IMR-90 (cell line): ENCODE results near the gene DAPK3. TPM values are rescaled to one million over a fixed set of nuclear protein-coding genes. Genes with fewer than 3 reads are reported as not detected.

Experiments
- ATAC-seq: fragments of 200-7000 bp; cut with Tn5 transposase; 2 replicates; pipeline ENCODE4 v1.9.1; 2020; ENCODE audit warnings: low read depth, mild to moderate bottlenecking, moderate library complexity
- BruUV-seq: library from RNA; stranded (reverse); fragments of 400-500 nt; replicated peaks from 2 replicates; lab custom pipeline; 2021; lab: Mats Ljungman, UMichigan
- CTCF ChIA-PET: fragments of 300-600 bp; formaldehyde crosslinking; extraction: SDS; loops from one replicate; lab custom pipeline; 2021; ENCODE audit warnings: antibody characterized with exemption; lab: Yijun Ruan, JAX
- POLR2A ChIA-PET: fragments of 300-600 bp; sonication (Branson Sonifier 250); formaldehyde crosslinking; loops from one replicate; lab custom pipeline; 2022; ENCODE audit warnings: antibody characterized with exemption; ENCODE audit not compliant: unreplicated experiment; lab: Charles Lee
- DNase-seq: peaks from one replicate; pipeline ENCODE4 v3.0.0; 2013
- H2AFZ ChIP-seq: replicated peaks from 2 replicates; pipeline ENCODE3; 2013; ENCODE audit warnings: low read length, mild to moderate bottlenecking; ENCODE audit not compliant: poor library complexity
- H2AK5ac ChIP-seq: 2 replicates; pipeline ENCODE4 v1.6.1; 2013; ENCODE audit warnings: low read depth, low read length, inconsistent platforms
- H2AK9ac ChIP-seq: replicated peaks from 2 replicates; pipeline ENCODE3; 2013; ENCODE audit warnings: mild to moderate bottlenecking, low read depth, low read length, moderate library complexity; ENCODE audit not compliant: poor library complexity
- H2BK120ac ChIP-seq: 2 replicates; pipeline ENCODE4 v1.6.1; 2013; ENCODE audit warnings: low read depth, low read length, inconsistent platforms
- H2BK15ac ChIP-seq: 3 replicates; pipeline ENCODE4 v1.6.1; 2013; ENCODE audit warnings: low read depth, low read length, inconsistent platforms
- H2BK20ac ChIP-seq: 2 replicates; pipeline ENCODE4 v1.6.1; 2013; ENCODE audit warnings: low read depth, mild to moderate bottlenecking, inconsistent platforms, low read length, moderate library complexity
- H2BK5ac ChIP-seq: 2 replicates; pipeline ENCODE4 v1.6.1; 2013; ENCODE audit warnings: mild to moderate bottlenecking, low read depth, low read length, inconsistent platforms; ENCODE audit not compliant: poor library complexity, severe bottlenecking
- H3K14ac ChIP-seq: replicated peaks from 2 replicates; pipeline ENCODE4 v1.6.1; 2013; ENCODE audit warnings: low read depth, low read length, inconsistent platforms
- H3K18ac ChIP-seq: 2 replicates; pipeline ENCODE4 v1.6.1; 2013; ENCODE audit warnings: low read depth, low read length, control low read depth
- H3K23ac ChIP-seq: 2 replicates; pipeline ENCODE4 v1.6.1; 2013; ENCODE audit warnings: low read depth, low read length, inconsistent platforms
- H3K27ac ChIP-seq: 2 replicates; pipeline ENCODE4 v1.5.1; 2013; ENCODE audit warnings: mild to moderate bottlenecking, control low read depth, low read length; ENCODE audit not compliant: insufficient read depth
- H3K27me3 ChIP-seq: 2 replicates; pipeline ENCODE4 v1.6.1; 2013; ENCODE audit warnings: low read length; ENCODE audit not compliant: control insufficient read depth, insufficient read depth
- H3K36me3 ChIP-seq: 2 replicates; pipeline ENCODE4 v1.6.1; 2013; ENCODE audit warnings: low read length, mixed read lengths; ENCODE audit not compliant: control insufficient read depth, insufficient read depth
- H3K4ac ChIP-seq: 2 replicates; pipeline ENCODE4 v1.6.1; 2013; ENCODE audit warnings: low read depth, low read length, inconsistent platforms
- H3K4me1 ChIP-seq: 2 replicates; pipeline ENCODE4 v1.6.1; 2013; ENCODE audit warnings: low read length, mixed read lengths; ENCODE audit not compliant: control insufficient read depth, insufficient read depth
- H3K4me2 ChIP-seq: 2 replicates; pipeline ENCODE4 v1.6.1; 2013; ENCODE audit warnings: low read depth, mild to moderate bottlenecking, control low read depth, low read length, moderate library complexity
- H3K4me3 ChIP-seq: 2 replicates; pipeline ENCODE4 v1.5.1; 2013; ENCODE audit warnings: low read depth, mild to moderate bottlenecking, control low read depth, low read length, moderate library complexity; ENCODE audit not compliant: insufficient read depth
- H3K56ac ChIP-seq: 2 replicates; pipeline ENCODE4 v1.6.1; 2013; ENCODE audit warnings: low read length, inconsistent platforms; ENCODE audit not compliant: insufficient read depth; ENCODE audit errors: extremely low read depth
- H3K79me1 ChIP-seq, 2 experiments: 2 replicates each; pipeline ENCODE4 v1.6.1; 2013; ENCODE audit warnings: low read length in 2 of 2, inconsistent platforms in 1 of 2, low read depth in 1 of 2
- H3K9ac ChIP-seq: 2 replicates; pipeline ENCODE4 v1.6.1; 2013; ENCODE audit warnings: low read depth, low read length, control low read depth
- H3K9me1 ChIP-seq: 2 replicates; pipeline ENCODE4 v1.6.1; 2013; ENCODE audit warnings: low read length, inconsistent platforms; ENCODE audit not compliant: insufficient read depth
- H3K9me3 ChIP-seq: 2 replicates; pipeline ENCODE4 v1.6.1; 2013; ENCODE audit warnings: low read length; ENCODE audit not compliant: control insufficient read depth, insufficient read depth
- H4K20me1 ChIP-seq: 2 replicates; pipeline ENCODE4 v1.6.1; 2013; ENCODE audit warnings: low read length, inconsistent platforms; ENCODE audit not compliant: insufficient read depth
- H4K5ac ChIP-seq: 2 replicates; pipeline ENCODE4 v1.6.1; 2013; ENCODE audit warnings: mild to moderate bottlenecking, low read depth, low read length, control low read depth
- H4K8ac ChIP-seq, 2 experiments: 2 replicates each; pipeline ENCODE4 v1.6.1; 2013; ENCODE audit warnings: low read depth in 2 of 2, low read length in 2 of 2, control low read depth in 1 of 2, inconsistent platforms in 1 of 2
- H4K91ac ChIP-seq: 2 replicates; pipeline ENCODE4 v1.6.1; 2013; ENCODE audit warnings: low read depth, low read length, inconsistent platforms; ENCODE audit not compliant: insufficient read depth
- BHLHE40 ChIP-seq: fragments of 150-350 bp; IDR thresholded peaks from 2 replicates; pipeline ENCODE4 v1.6.1; 2016; ENCODE audit warnings: mild to moderate bottlenecking, low read depth, low read length
- CEBPB ChIP-seq: IDR thresholded peaks from 2 replicates; pipeline ENCODE4 v1.6.1; 2012; ENCODE audit warnings: low read depth, low read length, improper control_type of control experiment
- CHD1 ChIP-seq: IDR thresholded peaks from 2 replicates; pipeline ENCODE4 v1.6.1; 2012; ENCODE audit warnings: low read depth, low read length, improper control_type of control experiment
- CTCF ChIP-seq: conservative IDR thresholded peaks from 2 replicates; pipeline ENCODE4 v1.5.1; 2012; ENCODE audit warnings: mild to moderate bottlenecking, low read depth, low read length, improper control_type of control experiment
- ELK1 ChIP-seq: fragments of 150-350 bp; IDR thresholded peaks from 2 replicates; pipeline ENCODE4 v1.6.1; 2016; ENCODE audit warnings: low read depth, mild to moderate bottlenecking, low read length, moderate library complexity, borderline replicate concordance
- FOS ChIP-seq: fragments of 150-350 bp; IDR thresholded peaks from 2 replicates; pipeline ENCODE4 v1.6.1; 2016; ENCODE audit warnings: low read depth, low read length
- MAFK ChIP-seq: IDR thresholded peaks from 2 replicates; pipeline ENCODE4 v1.6.1; 2012; ENCODE audit warnings: low read depth, low read length, improper control_type of control experiment
- MAZ ChIP-seq: IDR thresholded peaks from 2 replicates; pipeline ENCODE4 v1.6.1; 2012; ENCODE audit warnings: low read depth, mild to moderate bottlenecking, low read length, improper control_type of control experiment, moderate library complexity, borderline replicate concordance
- MXI1 ChIP-seq: IDR thresholded peaks from 2 replicates; pipeline ENCODE4 v1.6.1; 2012; ENCODE audit warnings: low read depth, mild to moderate bottlenecking, low read length, moderate library complexity, borderline replicate concordance
- NFE2L2 ChIP-seq: fragments of 150-350 bp; IDR thresholded peaks from 2 replicates; pipeline ENCODE4 v1.6.1; 2016; ENCODE audit warnings: low read depth, mild to moderate bottlenecking, low read length
- POLR2A ChIP-seq: IDR thresholded peaks from 2 replicates; pipeline ENCODE4 v1.6.1; 2012; ENCODE audit warnings: mild to moderate bottlenecking, low read depth, low read length
- RAD21 ChIP-seq: IDR thresholded peaks from 2 replicates; pipeline ENCODE4 v1.6.1; 2012; ENCODE audit warnings: low read length, improper control_type of control experiment
- RCOR1 ChIP-seq: IDR thresholded peaks from 2 replicates; pipeline ENCODE4 v1.6.1; 2012; ENCODE audit warnings: mild to moderate bottlenecking, low read length, improper control_type of control experiment; ENCODE audit not compliant: insufficient replicate concordance
- RFX5 ChIP-seq: IDR thresholded peaks from 2 replicates; pipeline ENCODE4 v1.8.0; 2012; ENCODE audit warnings: low read depth, mild to moderate bottlenecking, low read length, moderate library complexity
- SMC3 ChIP-seq: fragments of 150-350 bp; IDR thresholded peaks from 2 replicates; pipeline ENCODE4 v1.6.1; 2016; ENCODE audit warnings: low read depth, mild to moderate bottlenecking, antibody characterized with exemption, low read length, moderate library complexity
- USF2 ChIP-seq: fragments of 150-350 bp; IDR thresholded peaks from 2 replicates; pipeline ENCODE4 v1.6.1; 2017; ENCODE audit warnings: mild to moderate bottlenecking, antibody characterized with exemption, low read length, low read depth
- WGBS, 2 experiments: methylation state at CpG; one replicate each; pipeline versions ENCODE4 v1.1.5 to v1.1.7; 2013; ENCODE audit warnings: missing lambda C conversion rate in 2 of 2; ENCODE audit not compliant: insufficient read length in 1 of 2; ENCODE audit errors: extremely low coverage in 2 of 2; 5-methylcytosine and 5-hydroxymethylcytosine counted together
- dilution Hi-C: fragments of 300-500 bp; cut with HindIII; formaldehyde crosslinking; loops from one replicate; pipeline ENCODE4 v1.14.3; 2018; ENCODE audit warnings: low sequenced_read_pairs; ENCODE audit not compliant: unreplicated experiment
- in situ Hi-C: fragments of 300-500 bp; cut with MboI; formaldehyde crosslinking; loops from 3 replicates; pipeline ENCODE4 v1.14.3; 2019; ENCODE audit warnings: low sequenced_read_pairs, inconsistent platforms, mixed read lengths
- intact Hi-C: fragments of 100-400 bp; cut with micrococcal nuclease; formaldehyde crosslinking; loops from 2 replicates; pipeline ENCODE4 v1.10.0; 2022
- polyA plus RNA-seq, 3 experiments: library from polyadenylated mRNA; depleted of rRNA; stranded (reverse); fragments of >200 nt; gene quantifications; 2 replicates each; pipeline ENCODE4 v1.2.3, GENCODE V29; 2012; ENCODE audit warnings: low replicate concordance in 1 of 3
- total RNA-seq: library from RNA; depleted of rRNA; stranded (reverse); fragments of >200 nt; gene quantifications from 2 replicates; pipeline ENCODE4 v1.2.3, GENCODE V29; 2012

DAPK3 gene
- total and polyA plus RNA-seq, 2 of the 4 experiments (the other 2 are of a cell fraction), result 145 to 188 TPM

- WGBS, 2 experiments, result 96% methylated on average over 13 of the region's 19 CpGs; no CpG with 5 or more reads in 1 of the 2 experiments
- intact Hi-C loops, result no loop called here
Observed at GRCh38 chr19:3978145-3978544, 7.2 kb upstream of the DAPK3 start.

More at GRCh38 chr19:3978145-3978544, 7.2 kb upstream of the DAPK3 start:
- Histone ChIP-seq H3K14ac (no peak overlapping the region), H3K79me1 (peaks cover 14 to 77% of the 10 kb centered on the region in 2 experiments), H2BK5ac (no peak overlapping the region), H3K4me3 (no peak overlapping the region), H4K20me1 (peaks cover 84% of the 10 kb centered on the region), H2AK5ac (no peak overlapping the region), H3K27me3 (no peaks in the 10 kb centered on the region), H3K9me1 (peaks cover 15% of the 10 kb centered on the region; the same call in 1 of the 2 replicates), H2BK120ac (no peak overlapping the region), H3K9me3 (no peaks in the 10 kb centered on the region), H2AFZ (no peak overlapping the region), H4K5ac (no peak overlapping the region), H2AK9ac (no peak overlapping the region), H3K4me2 (no peak overlapping the region), H3K56ac (no peak overlapping the region), H2BK20ac (no peak overlapping the region), H4K8ac (no peak overlapping the region), H4K91ac (no peak overlapping the region), H3K9ac (no peak overlapping the region), H3K27ac (no peak overlapping the region), H3K36me3 (peaks cover 77% of the 10 kb centered on the region), H3K18ac (no peak overlapping the region), H3K4ac (no peak overlapping the region), H3K23ac (no peak overlapping the region), H3K4me1 (no peaks in the 10 kb centered on the region), H2BK15ac (no peak overlapping the region)
- CTCF ChIA-PET, result interaction anchor here (1.6 kb wide), 1 partner anchor 9 kb away, joined by 3 read pairs; no protein-coding TSS in a partner anchor
- BruUV-seq, result no TSS peak
- TF ChIP-seq POLR2A, result no peak
- no peak for TF ChIP-seq RAD21
- no peak for TF ChIP-seq CTCF
- no peak for TF ChIP-seq CEBPB
- TF ChIP-seq SMC3, result no peak
- TF ChIP-seq MAZ, result no peak
- TF ChIP-seq MAFK, result no peak
- no peak for TF ChIP-seq CHD1
- TF ChIP-seq ELK1, result no peak
- no peak for TF ChIP-seq NFE2L2
- TF ChIP-seq MXI1, result no peak
- TF ChIP-seq USF2, result no peak
- no peak for TF ChIP-seq RFX5
- no peak for TF ChIP-seq FOS
- no peak for TF ChIP-seq RCOR1
- no peak for TF ChIP-seq BHLHE40
- ATAC-seq, result no peak
- in situ Hi-C loops (no loop called here), dilution Hi-C loops (no loop called here)
- POLR2A ChIA-PET, result no interaction called here
- no peak for DNase-seq
